H1 (cell line): ENCODE results near the gene LCN9. TPM values are rescaled to one million over a fixed set of nuclear protein-coding genes. Genes with fewer than 3 reads are reported as not detected.

ENCODE experiments used
- ATF3 ChIP-seq: IDR thresholded peaks from 2 replicates; pipeline ENCODE4 v1.6.1; 2011; ENCODE audit warnings: low read depth, mild to moderate bottlenecking, low read length; ENCODE audit not compliant: insufficient read depth
- BCL11A ChIP-seq, 2 experiments: IDR thresholded peaks; one replicate each; pipeline ENCODE4 v1.6.1; 2011; ENCODE audit warnings: low read depth in 2 of 2, low read length in 2 of 2, mild to moderate bottlenecking in 2 of 2
- MAFK ChIP-seq: IDR thresholded peaks from 2 replicates; pipeline ENCODE4 v1.6.1; 2012; ENCODE audit warnings: low read depth, mild to moderate bottlenecking, improper control_type of control experiment, low read length
- SAP30 ChIP-seq: fragments of 300-600 bp; sonication (generic); IDR thresholded peaks from 2 replicates; pipeline ENCODE4 v1.7.1; 2012; ENCODE audit warnings: low read length, moderate library complexity, mild to moderate bottlenecking, inconsistent platforms; ENCODE audit not compliant: insufficient read depth, insufficient replicate concordance
- SRF ChIP-seq: IDR thresholded peaks from 2 replicates; pipeline ENCODE4 v1.6.1; 2011; ENCODE audit warnings: mild to moderate bottlenecking, low read depth, low read length, moderate library complexity
- USF2 ChIP-seq: IDR thresholded peaks from 2 replicates; pipeline ENCODE4 v1.6.1; 2011; ENCODE audit warnings: low read length, improper control_type of control experiment
- polyA plus RNA-seq, 7 experiments: library from polyadenylated mRNA; depleted of rRNA in 3 of 7; stranded (reverse) in 5 of 7; unstranded in 2 of 7; fragments of >200 nt in 5 of 7; fragments of 200-250 nt in 2 of 7; gene quantifications; 1 replicate in 5 of 7; 2 replicates in 1 of 7; 4 replicates in 1 of 7; pipeline versions ENCODE4 v1.2.1 to v1.2.3, GENCODE V29; 2011 to 2013; ENCODE audit warnings: missing spikeins in 2 of 7, mixed read lengths in 2 of 7
- total RNA-seq: library from RNA; stranded (reverse); fragmentation: NEBNext Ultra II Directional; extraction: Animal tissue kit (Norgen Biotek cat#: 25700); gene quantifications from 2 replicates; pipeline ENCODE4 v1.2.1, GENCODE V29; 2021

Gene LCN9
- total and polyA plus RNA-seq, 2 of the 8 experiments (the other 6 are each of a cell fraction or from before 2014, with no cell fraction given): 2.3 to 3.1 TPM

GRCh38 chr9:135624282-135624681 lies 38.8 kb upstream of the LCN9 start (continued):
- TF ChIP-seq SAP30: no peak
- no peak for TF ChIP-seq SRF
- no peak for TF ChIP-seq USF2
- no peak for TF ChIP-seq ATF3
- TF ChIP-seq BCL11A (IDR thresholded peaks at IDR 0.05; ENCODE audit: low read depth in 2 of 2, low read length in 2 of 2): no peak
- no peak for TF ChIP-seq MAFK
- TF ChIP-seq, all 59 proteins: peak for 0
